ENCODE measurements around the gene CELA3A.
A peak's percentile ranks its signal among the peaks of the same experiment; 100 is the strongest.

Gene CELA3A

DNA sequence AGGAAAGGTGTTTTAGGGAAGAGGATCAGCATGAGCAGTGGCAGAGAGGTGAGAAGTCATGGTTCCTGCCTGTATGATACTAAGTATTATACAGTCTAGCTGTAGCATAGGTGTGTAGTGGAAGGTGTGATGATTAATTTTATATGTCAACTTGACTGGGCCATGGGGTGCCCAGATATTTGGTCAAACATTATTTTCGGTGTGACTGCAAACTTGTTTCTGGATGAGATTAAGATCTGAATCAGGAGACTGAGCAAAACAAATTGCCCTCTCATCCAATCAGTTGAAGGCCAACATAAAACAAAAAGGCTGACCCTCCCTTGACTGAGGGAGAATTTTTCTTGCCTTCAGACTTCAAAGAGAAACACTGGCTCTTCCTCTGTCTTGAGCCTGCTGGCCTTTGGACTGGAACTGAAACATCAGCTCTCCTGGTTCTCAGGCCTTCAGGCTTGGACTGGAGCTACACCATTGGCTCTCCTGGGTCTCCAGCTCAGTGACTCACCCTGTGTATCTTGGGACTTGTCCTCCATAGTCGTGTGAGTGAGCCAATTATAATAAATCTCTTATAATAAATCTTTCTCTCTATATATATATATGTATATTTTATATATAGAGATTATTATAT, 44.3 kb downstream of the CELA3A start:
- TF ChIP-seq, protein P1, sequence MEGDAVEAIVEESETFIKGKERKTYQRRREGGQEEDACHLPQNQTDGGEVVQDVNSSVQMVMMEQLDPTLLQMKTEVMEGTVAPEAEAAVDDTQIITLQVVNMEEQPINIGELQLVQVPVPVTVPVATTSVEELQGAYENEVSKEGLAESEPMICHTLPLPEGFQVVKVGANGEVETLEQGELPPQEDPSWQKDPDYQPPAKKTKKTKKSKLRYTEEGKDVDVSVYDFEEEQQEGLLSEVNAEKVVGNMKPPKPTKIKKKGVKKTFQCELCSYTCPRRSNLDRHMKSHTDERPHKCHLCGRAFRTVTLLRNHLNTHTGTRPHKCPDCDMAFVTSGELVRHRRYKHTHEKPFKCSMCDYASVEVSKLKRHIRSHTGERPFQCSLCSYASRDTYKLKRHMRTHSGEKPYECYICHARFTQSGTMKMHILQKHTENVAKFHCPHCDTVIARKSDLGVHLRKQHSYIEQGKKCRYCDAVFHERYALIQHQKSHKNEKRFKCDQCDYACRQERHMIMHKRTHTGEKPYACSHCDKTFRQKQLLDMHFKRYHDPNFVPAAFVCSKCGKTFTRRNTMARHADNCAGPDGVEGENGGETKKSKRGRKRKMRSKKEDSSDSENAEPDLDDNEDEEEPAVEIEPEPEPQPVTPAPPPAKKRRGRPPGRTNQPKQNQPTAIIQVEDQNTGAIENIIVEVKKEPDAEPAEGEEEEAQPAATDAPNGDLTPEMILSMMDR (IDR thresholded peaks at IDR 0.05): no peak
- Histone ChIP-seq H3K9me3 (no peaks in the 10 kb centered on the region), H3K36me3 (no peaks in the 10 kb centered on the region), H3K4me3 (ENCODE audit: low read depth in 1 of 2, low read length in 1 of 2) (no peak overlapping the region), H3K27ac (no peak overlapping the region), H3K4me1 (ENCODE audit: control insufficient read depth in 1 of 2, insufficient read depth in 1 of 2, low read depth in 1 of 2, low read length in 1 of 2) (peaks cover 21 to 24% of the 10 kb centered on the region in 2 experiments), H3K27me3 (no peaks in the 10 kb centered on the region)

GRCh38 chr1:22048351-22049192, 47.1 kb downstream of the CELA3A start:
- Histone ChIP-seq H3K27ac (peak overlapping the region; percentile 1), H3K27me3 (no peaks in the 10 kb centered on the region), H3K36me3 (no peaks in the 10 kb centered on the region), H3K9me3 (no peaks in the 10 kb centered on the region), H3K4me3 (ENCODE audit: low read depth in 1 of 2, low read length in 1 of 2) (no peak overlapping the region), H3K4me1 (ENCODE audit: control insufficient read depth in 1 of 2, insufficient read depth in 1 of 2, low read depth in 1 of 2, low read length in 1 of 2) (peaks cover 24 to 29% of the 10 kb centered on the region in 2 experiments)
- TF ChIP-seq, protein P1 (IDR thresholded peaks at IDR 0.05): no peak

- Histone ChIP-seq H3K4me1 (ENCODE audit: control insufficient read depth in 1 of 2, insufficient read depth in 1 of 2, low read depth in 1 of 2, low read length in 1 of 2) (peaks cover 40 to 44% of the 10 kb centered on the region in 2 experiments), H3K9me3 (no peaks in the 10 kb centered on the region), H3K4me3 (ENCODE audit: low read depth in 1 of 2, low read length in 1 of 2) (no peak overlapping the region), H3K27me3 (no peaks in the 10 kb centered on the region), H3K36me3 (no peaks in the 10 kb centered on the region), H3K27ac (no peak overlapping the region)
- TF ChIP-seq, protein P1 (IDR thresholded peaks at IDR 0.05): no peak
Measured at GRCh38 chr1:22050330-22050729, 48.9 kb downstream of the CELA3A start.

GRCh38 chr1:22051607-22052114, 50.2 kb downstream of the CELA3A start:
- H3K4me3 ChIP-seq (ENCODE audit: low read depth in 1 of 2, low read length in 1 of 2): peak overlapping the region; percentile 78 to 79
- H3K36me3 ChIP-seq: peaks cover 4% of the 10 kb centered on the region
- H3K9me3 ChIP-seq: no peaks in the 10 kb centered on the region
- peak overlapping the region; percentile 100 for H3K27ac ChIP-seq
- H3K27me3 ChIP-seq: no peaks in the 10 kb centered on the region
- H3K4me1 ChIP-seq (ENCODE audit: control insufficient read depth in 1 of 2, insufficient read depth in 1 of 2, low read depth in 1 of 2, low read length in 1 of 2): peaks cover 53 to 58% of the 10 kb centered on the region in 2 experiments
- TF ChIP-seq, protein P1 (IDR thresholded peaks at IDR 0.05): no peak

DNA sequence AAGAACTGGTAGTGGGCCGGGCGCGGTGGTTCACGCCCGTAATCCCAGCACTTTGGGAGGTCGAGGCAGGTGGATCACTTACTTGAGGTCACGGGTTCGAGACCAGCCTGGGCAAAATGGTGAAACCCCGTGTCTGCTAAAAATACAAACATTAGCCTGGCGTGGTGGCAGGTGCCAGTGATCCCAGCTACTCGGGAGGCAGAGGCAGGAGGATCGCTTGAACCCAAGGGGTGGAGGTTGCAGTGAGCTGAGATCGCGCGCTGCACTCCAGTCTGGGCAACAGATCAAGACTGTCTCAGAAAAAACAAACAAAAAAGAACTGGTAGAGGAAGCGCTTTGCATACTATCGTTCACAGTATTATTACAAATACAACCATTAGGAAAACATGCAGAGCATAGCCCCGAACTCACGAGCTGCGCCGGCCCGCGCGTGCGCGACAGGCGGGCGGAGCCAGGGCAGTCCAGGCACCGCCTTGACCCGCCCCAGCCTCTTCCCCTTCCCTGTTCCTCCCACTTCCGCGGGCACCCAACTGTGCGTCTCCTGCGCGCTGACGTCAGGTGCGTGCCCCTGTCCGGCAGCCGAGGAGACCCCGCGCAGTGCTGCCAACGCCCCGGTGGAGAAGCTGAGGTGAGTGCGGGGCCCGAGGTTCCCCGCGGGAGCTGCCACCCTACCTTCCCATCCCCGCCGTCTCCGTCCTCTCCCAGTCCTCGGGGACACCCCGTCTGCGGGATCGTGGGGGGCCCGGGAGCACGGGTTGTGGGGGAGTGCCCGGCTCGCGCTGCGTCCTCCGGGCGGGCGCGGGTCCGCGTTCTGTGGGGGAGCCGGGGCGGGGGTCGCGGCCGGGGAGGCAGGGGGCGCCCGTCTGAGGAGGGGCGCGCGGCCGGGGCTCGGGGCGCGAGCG, 50.9 kb downstream of the CELA3A start, which contains the start of gene CDC42:
CDC42 (plus strand) TSS at position 595 of the 902 bp plus-strand sequence. CDS start 25,770 bp downstream, outside the sequence.
- peak within 1 kb of the TSS; percentile 100 for H3K27ac ChIP-seq
- H3K9me3 ChIP-seq: no peaks in the 10 kb centered on the region
- no peaks in the 10 kb centered on the region for H3K27me3 ChIP-seq
- H3K36me3 ChIP-seq: peaks cover 10% of the 10 kb centered on the region
- peak within 1 kb of the TSS; percentile 78 to 79 for H3K4me3 ChIP-seq (ENCODE audit: low read depth in 1 of 2, low read length in 1 of 2)
- peaks cover 60 to 65% of the 10 kb centered on the region in 2 experiments for H3K4me1 ChIP-seq (ENCODE audit: control insufficient read depth in 1 of 2, insufficient read depth in 1 of 2, low read depth in 1 of 2, low read length in 1 of 2)
- TF ChIP-seq, protein P1 (IDR thresholded peaks at IDR 0.05): peak; percentile 22
